Fibroblast of pulmonary artery (primary cell): Measurements from ENCODE around the gene TRIO.

Experiments
- DNase-seq: peaks from one replicate; pipeline ENCODE4 v3.0.0-alpha.2; 2010; ENCODE audit warnings: low read depth
- H3K4me3 ChIP-seq: replicated peaks from 2 replicates; pipeline ENCODE4 v1.5.1; 2011; ENCODE audit warnings: low read depth, mild to moderate bottlenecking, control low read depth, low read length, moderate library complexity
- CTCF ChIP-seq: IDR thresholded peaks from 2 replicates; pipeline ENCODE4 v1.5.1; 2011; ENCODE audit warnings: mild to moderate bottlenecking, control low read depth, low read length, inconsistent platforms; ENCODE audit errors: missing control alignments

TRIO gene

GRCh38 chr5:14313986-14314690 lies 171.0 kb downstream of the TRIO start:
- no peak for TF ChIP-seq CTCF
- no peak for DNase-seq
- H3K4me3 ChIP-seq = no peak overlapping the region

- TF ChIP-seq CTCF = no peak
- H3K4me3 ChIP-seq = no peak overlapping the region
- DNase-seq = peak; percentile 19
Measured at GRCh38 chr5:14316471-14316870, 173.3 kb downstream of the TRIO start.

- no peak for TF ChIP-seq CTCF
- no peak for DNase-seq
- no peak overlapping the region for H3K4me3 ChIP-seq
Measured at GRCh38 chr5:14319102-14319501, 176.0 kb downstream of the TRIO start.

GRCh38 chr5:14321936-14322335 lies 178.8 kb downstream of the TRIO start:
- H3K4me3 ChIP-seq = no peak overlapping the region
- TF ChIP-seq CTCF = no peak
- DNase-seq = no peak

GRCh38 chr5:14322437-14323187 lies 179.5 kb downstream of the TRIO start:
- H3K4me3 ChIP-seq = no peak overlapping the region
- no peak for DNase-seq
- no peak for TF ChIP-seq CTCF

- no peak for DNase-seq
- H3K4me3 ChIP-seq = no peak overlapping the region
- TF ChIP-seq CTCF = no peak
Measured at GRCh38 chr5:14323466-14323865, 180.3 kb downstream of the TRIO start.
